Trophoblast cell (in vitro differentiated cells and primary cell): ENCODE data around the gene TXNDC16.

Experiments used
- DNase-seq, 2 donors: peaks; one replicate each; pipeline ENCODE4 v3.0.0-alpha.2; 2016
- H2AFZ ChIP-seq: 2 replicates; pipeline ENCODE4 v1.6.1; 2013; ENCODE audit warnings: low read length, moderate library complexity, mild to moderate bottlenecking; ENCODE audit not compliant: insufficient read depth, poor library complexity
- H2AK5ac ChIP-seq: 2 replicates; pipeline ENCODE4 v1.6.1; 2013; ENCODE audit warnings: mild to moderate bottlenecking, low read length
- H2BK120ac ChIP-seq: 2 replicates; pipeline ENCODE4 v1.6.1; 2013; ENCODE audit warnings: low read length, mild to moderate bottlenecking, moderate library complexity; ENCODE audit not compliant: insufficient read depth, poor library complexity
- H2BK12ac ChIP-seq: 2 replicates; pipeline ENCODE4 v1.6.1; 2013; ENCODE audit warnings: mild to moderate bottlenecking, low read length, moderate library complexity
- H2BK5ac ChIP-seq: 2 replicates; pipeline ENCODE4 v1.6.1; 2013; ENCODE audit warnings: low read length, low read depth, moderate library complexity, mild to moderate bottlenecking; ENCODE audit not compliant: poor library complexity
- H3K14ac ChIP-seq: 2 replicates; pipeline ENCODE4 v1.6.1; 2013; ENCODE audit warnings: mild to moderate bottlenecking, low read length
- H3K18ac ChIP-seq: 2 replicates; pipeline ENCODE4 v1.6.1; 2013; ENCODE audit warnings: mild to moderate bottlenecking, low read length
- H3K23ac ChIP-seq: 2 replicates; pipeline ENCODE4 v1.6.1; 2013; ENCODE audit warnings: low read length
- H3K27ac ChIP-seq: 2 replicates; pipeline ENCODE4 v1.5.1; 2013; ENCODE audit warnings: low read depth, mild to moderate bottlenecking, inconsistent platforms, low read length, moderate library complexity
- H3K27me3 ChIP-seq: 2 replicates; pipeline ENCODE4 v1.6.1; 2013; ENCODE audit warnings: inconsistent platforms, mild to moderate bottlenecking, low read length, moderate library complexity; ENCODE audit not compliant: insufficient read depth
- H3K36me3 ChIP-seq, 2 experiments: 1 replicate in 1 of 2; 2 replicates in 1 of 2; pipeline ENCODE4 v1.6.1; 2013; ENCODE audit warnings: low read length in 2 of 2, mild to moderate bottlenecking in 2 of 2, moderate library complexity in 1 of 2; ENCODE audit not compliant: insufficient read depth in 2 of 2, control insufficient read depth in 1 of 2
- H3K4ac ChIP-seq: 2 replicates; pipeline ENCODE4 v1.6.1; 2013; ENCODE audit warnings: low read depth, mild to moderate bottlenecking, low read length, moderate library complexity
- H3K4me1 ChIP-seq, 2 experiments: 1 replicate in 1 of 2; 2 replicates in 1 of 2; pipeline ENCODE4 v1.6.1; 2013; ENCODE audit warnings: low read length in 2 of 2, mild to moderate bottlenecking in 2 of 2, moderate library complexity in 1 of 2; ENCODE audit not compliant: insufficient read depth in 2 of 2, control insufficient read depth in 1 of 2
- H3K4me2 ChIP-seq: 2 replicates; pipeline ENCODE4 v1.6.1; 2013; ENCODE audit warnings: inconsistent platforms, mild to moderate bottlenecking, low read length, moderate library complexity
- H3K4me3 ChIP-seq: 2 replicates; pipeline ENCODE4 v1.5.1; 2013; ENCODE audit warnings: mild to moderate bottlenecking, low read depth, low read length, inconsistent platforms
- H3K79me1 ChIP-seq: one replicate; pipeline ENCODE4 v1.6.1; 2013; ENCODE audit warnings: low read length
- H3K79me2 ChIP-seq: 2 replicates; pipeline ENCODE4 v1.6.1; 2013; ENCODE audit warnings: low read length, mild to moderate bottlenecking; ENCODE audit not compliant: control insufficient read depth, insufficient read depth, poor library complexity
- H3K9ac ChIP-seq: 2 replicates; pipeline ENCODE4 v1.6.1; 2013; ENCODE audit warnings: mild to moderate bottlenecking, low read length
- H3K9me3 ChIP-seq: 2 replicates; pipeline ENCODE4 v1.6.1; 2013; ENCODE audit warnings: low read depth, mild to moderate bottlenecking, control low read depth, inconsistent platforms, low read length; ENCODE audit not compliant: insufficient read depth
- H4K12ac ChIP-seq: 2 replicates; pipeline ENCODE4 v1.6.1; 2013; ENCODE audit warnings: low read depth, mild to moderate bottlenecking, low read length, moderate library complexity
- H4K8ac ChIP-seq: 2 replicates; pipeline ENCODE4 v1.6.1; 2013; ENCODE audit warnings: low read depth, mild to moderate bottlenecking, low read length, moderate library complexity
- H4K91ac ChIP-seq: one replicate; pipeline ENCODE4 v1.6.1; 2013; ENCODE audit warnings: low read depth, mild to moderate bottlenecking, low read length, moderate library complexity
- WGBS: extraction: QIAGEN DNeasy Blood & Tissue Kit; methylation state at CpG from one replicate; pipeline ENCODE4 v1.1.7; 2013; ENCODE audit warnings: missing lambda C conversion rate; ENCODE audit not compliant: insufficient read length, insufficient coverage; ENCODE audit errors: extremely low coverage; 5-methylcytosine and 5-hydroxymethylcytosine counted together

TXNDC16 gene

GRCh38 chr14:52538623-52539022 lies 13.7 kb downstream of the TXNDC16 start:
- Histone ChIP-seq H3K27ac (no peak overlapping the region), H3K14ac (no peak overlapping the region), H2BK120ac (no peak overlapping the region), H3K4me3 (no peak overlapping the region), H3K4me1 (no peaks in the 10 kb centered on the region), H3K27me3 (no peaks in the 10 kb centered on the region), H2BK5ac (no peak overlapping the region), H3K4me2 (no peak overlapping the region), H2BK12ac (no peak overlapping the region), H2AK5ac (no peak overlapping the region), H2AFZ (no peak overlapping the region), H3K79me1 (no peaks in the 10 kb centered on the region), H3K18ac (no peak overlapping the region), H4K91ac (no peak overlapping the region), H3K36me3 (no peaks in the 10 kb centered on the region), H3K79me2 (no peaks in the 10 kb centered on the region), H3K9me3 (no peaks in the 10 kb centered on the region), H4K12ac (no peak overlapping the region), H3K4ac (no peak overlapping the region), H3K23ac (no peak overlapping the region), H3K9ac (no peak overlapping the region), H4K8ac (no peak overlapping the region)
- no peak for DNase-seq
- WGBS = no CpG with 5 or more reads among the region's 2 CpGs

- Histone ChIP-seq H2AK5ac (no peak overlapping the region), H2BK5ac (no peak overlapping the region), H3K18ac (no peak overlapping the region), H3K27ac (no peak overlapping the region), H3K4me1 (no peaks in the 10 kb centered on the region), H3K14ac (no peak overlapping the region), H4K8ac (no peak overlapping the region), H4K91ac (no peak overlapping the region), H3K27me3 (no peaks in the 10 kb centered on the region), H2BK12ac (no peak overlapping the region), H2AFZ (no peak overlapping the region), H3K79me2 (no peaks in the 10 kb centered on the region), H3K9me3 (no peaks in the 10 kb centered on the region), H3K4me3 (no peak overlapping the region), H3K4me2 (no peak overlapping the region), H4K12ac (no peak overlapping the region), H3K4ac (no peak overlapping the region), H3K9ac (no peak overlapping the region), H3K23ac (no peak overlapping the region), H2BK120ac (no peak overlapping the region), H3K36me3 (no peaks in the 10 kb centered on the region), H3K79me1 (no peaks in the 10 kb centered on the region)
- DNase-seq = no peak
- WGBS = no CpG with 5 or more reads among the region's 3 CpGs
These were observed 16.0 kb downstream of the TXNDC16 start for GRCh38 chr14:52536269-52536668.

- no peak for DNase-seq
- Histone ChIP-seq H3K4ac (no peak overlapping the region), H4K8ac (no peak overlapping the region), H3K79me2 (no peaks in the 10 kb centered on the region), H3K4me2 (no peak overlapping the region), H2BK120ac (no peak overlapping the region), H3K4me3 (no peak overlapping the region), H3K9ac (no peak overlapping the region), H3K14ac (no peak overlapping the region), H2AFZ (no peak overlapping the region), H2BK12ac (no peak overlapping the region), H4K12ac (no peak overlapping the region), H4K91ac (no peak overlapping the region), H3K36me3 (no peaks in the 10 kb centered on the region), H3K79me1 (no peaks in the 10 kb centered on the region), H3K27ac (no peak overlapping the region), H2BK5ac (no peak overlapping the region), H3K4me1 (no peaks in the 10 kb centered on the region), H2AK5ac (no peak overlapping the region), H3K9me3 (no peaks in the 10 kb centered on the region), H3K27me3 (no peaks in the 10 kb centered on the region), H3K18ac (no peak overlapping the region), H3K23ac (no peak overlapping the region)
These were observed 20.8 kb downstream of the TXNDC16 start for GRCh38 chr14:52531481-52531880.

GRCh38 chr14:52527052-52527451 lies 25.3 kb downstream of the TXNDC16 start:
- no peak overlapping the region for H3K18ac ChIP-seq
- no peak overlapping the region for H2BK120ac ChIP-seq
- no peak overlapping the region for H3K4me3 ChIP-seq
- H3K23ac ChIP-seq = no peak overlapping the region
- no peak overlapping the region for H2BK12ac ChIP-seq
- no peak overlapping the region for H3K9ac ChIP-seq
- no CpG with 5 or more reads among the region's 4 CpGs for WGBS
- no peak for DNase-seq
- peaks cover 0 to 4% of the 10 kb centered on the region in 2 experiments for H3K4me1 ChIP-seq
- no peaks in the 10 kb centered on the region for H3K79me1 ChIP-seq
- no peak overlapping the region for H2BK5ac ChIP-seq
- H2AFZ ChIP-seq = no peak overlapping the region
- no peak overlapping the region for H3K4ac ChIP-seq
- no peak overlapping the region for H3K4me2 ChIP-seq
- no peak overlapping the region for H2AK5ac ChIP-seq
- H3K9me3 ChIP-seq = no peaks in the 10 kb centered on the region
- no peak overlapping the region for H4K91ac ChIP-seq
- H3K79me2 ChIP-seq = no peaks in the 10 kb centered on the region
- H3K36me3 ChIP-seq = no peaks in the 10 kb centered on the region
- no peaks in the 10 kb centered on the region for H3K27me3 ChIP-seq
- no peak overlapping the region for H4K8ac ChIP-seq
- no peak overlapping the region for H3K14ac ChIP-seq
- H3K27ac ChIP-seq = no peak overlapping the region
- H4K12ac ChIP-seq = no peak overlapping the region
